ENCODE results near the gene DSG1.

- no peak for TF ChIP-seq CTCF (conservative IDR thresholded peaks at IDR 0.05; ENCODE audit: low read length)
- no peak for TF ChIP-seq EZH2phosphoT487 (IDR thresholded peaks at IDR 0.05; ENCODE audit: borderline replicate concordance, low read depth, low read length)
These were observed 49.0 kb upstream of the DSG1 start for GRCh38 chr18:31268985-31269406.

Measured in OCI-LY7 (cell line).